SH-SY5Y (cell line): ENCODE data around the gene GSN.

Experiments
- GATA2 ChIP-seq: IDR thresholded peaks from 2 replicates; pipeline ENCODE4 v1.6.1; 2011; ENCODE audit warnings: mild to moderate bottlenecking, low read depth, low read length
- GATA3 ChIP-seq: IDR thresholded peaks from 2 replicates; pipeline ENCODE4 v1.6.1; 2011; ENCODE audit warnings: low read depth, mild to moderate bottlenecking, low read length, moderate library complexity

- TF ChIP-seq GATA3 (no peak), GATA2 (no peak)
These were observed 32.5 kb upstream of the GSN start for GRCh38 chr9:121235512-121235911.
